ENCODE data around the gene ATF3. TPM values are rescaled to one million over a fixed set of nuclear protein-coding genes. Genes with fewer than 3 reads are reported as not detected.
"Not testable (repeated sequence)": the region's sequence is repeated elsewhere in the genome, so short reads cannot be mapped to it uniquely, and the experiment has no call there.

The ATF3 gene
- total RNA-seq, 1 donor from 2014 or later, result 8.1 TPM

DNA sequence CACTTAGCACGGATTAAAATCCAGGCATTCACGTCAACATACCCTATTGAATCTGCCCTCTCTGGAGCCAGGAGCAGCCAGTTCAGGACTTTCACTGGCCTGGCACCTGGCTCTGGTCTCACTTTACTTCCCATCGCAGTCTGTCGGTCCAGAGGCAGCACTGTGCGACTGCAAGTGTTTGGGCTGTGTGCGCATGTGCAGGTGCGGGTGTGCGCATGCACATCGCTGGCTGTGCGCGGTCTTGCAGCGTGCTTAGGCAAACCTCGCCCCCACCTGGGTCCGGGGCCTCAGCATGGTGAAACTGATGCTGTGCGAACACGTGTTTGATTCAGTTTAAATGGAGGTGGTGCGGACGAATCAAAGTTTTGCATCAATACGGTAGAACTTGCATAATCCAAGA lies 38.0 kb downstream of the ATF3 start:
- intact Hi-C loops (cut with micrococcal nuclease), result no loop called here

- intact Hi-C loops (cut with micrococcal nuclease), result no loop called here
These were observed 38.4 kb downstream of the ATF3 start for GRCh38 chr1:212647004-212647403.

DNA sequence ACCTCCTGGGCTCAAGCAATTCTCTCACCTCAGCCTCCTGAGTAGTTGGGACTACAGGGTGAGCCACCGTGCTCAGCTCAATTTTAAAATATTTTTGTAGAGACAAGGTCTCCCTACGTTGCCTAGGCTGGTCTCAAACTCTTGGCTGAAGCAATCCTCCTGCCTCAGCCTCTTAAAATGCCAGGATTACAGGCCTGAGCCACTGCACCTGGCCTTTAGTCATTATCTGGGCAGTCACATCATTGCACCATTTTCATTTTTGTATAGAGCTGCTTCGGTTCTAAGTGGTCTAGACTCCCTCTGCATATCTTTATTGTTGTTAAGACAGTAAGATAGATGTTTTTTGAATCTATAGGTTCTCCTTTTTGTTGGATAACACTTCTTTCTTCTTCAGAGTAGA lies 39.9 kb downstream of the ATF3 start:
- intact Hi-C loops (cut with micrococcal nuclease), result no loop called here

DNA sequence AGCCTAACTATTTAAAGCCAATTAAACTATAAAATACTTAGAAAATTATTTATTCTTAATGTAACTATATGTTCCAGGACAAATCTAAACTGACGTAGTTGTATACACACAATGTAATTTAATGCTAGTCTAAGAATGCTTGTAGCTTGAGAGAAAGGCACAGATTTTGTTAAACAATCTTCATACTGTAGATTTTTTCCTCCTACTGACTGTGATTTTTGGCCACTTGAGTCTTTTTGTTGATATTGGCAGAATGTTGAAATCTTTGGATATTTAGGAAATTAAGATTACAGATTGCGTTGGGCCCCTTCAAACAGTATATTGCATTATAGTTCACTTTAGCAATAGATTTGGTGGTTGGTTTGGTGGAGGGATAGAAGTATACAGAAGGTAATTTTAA lies 40.5 kb downstream of the ATF3 start:
- intact Hi-C loops (cut with micrococcal nuclease), result no loop called here

- intact Hi-C loops (cut with micrococcal nuclease), result no loop called here
These were observed 41.7 kb downstream of the ATF3 start for GRCh38 chr1:212650228-212650627.

DNA sequence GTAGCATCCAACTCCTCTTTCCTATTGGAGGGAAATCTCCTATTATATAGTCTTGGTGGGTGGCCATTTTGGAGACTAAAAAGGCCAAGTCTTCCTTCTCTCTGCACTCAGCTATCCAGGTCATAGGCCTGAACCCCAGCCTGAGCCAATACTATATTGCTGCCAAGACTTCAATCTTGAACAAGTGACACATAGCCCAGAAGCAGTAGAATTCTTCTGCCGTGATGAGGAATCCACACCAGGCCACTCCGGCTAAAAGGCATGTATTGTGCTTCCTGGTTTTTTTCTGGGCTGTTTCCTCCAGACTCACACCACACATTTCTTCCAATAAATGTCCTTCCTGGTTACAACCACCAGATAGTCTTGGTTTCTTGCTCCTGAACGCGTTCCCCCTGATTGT lies 43.0 kb downstream of the ATF3 start:
- intact Hi-C loops (cut with micrococcal nuclease), result no loop called here

GRCh38 chr1:212651977-212652376 lies 43.4 kb downstream of the ATF3 start:
- intact Hi-C loops (cut with micrococcal nuclease), result no loop called here

GRCh38 chr1:212652609-212653008 lies 44.0 kb downstream of the ATF3 start:
- intact Hi-C loops (cut with micrococcal nuclease), result no loop called here

DNA sequence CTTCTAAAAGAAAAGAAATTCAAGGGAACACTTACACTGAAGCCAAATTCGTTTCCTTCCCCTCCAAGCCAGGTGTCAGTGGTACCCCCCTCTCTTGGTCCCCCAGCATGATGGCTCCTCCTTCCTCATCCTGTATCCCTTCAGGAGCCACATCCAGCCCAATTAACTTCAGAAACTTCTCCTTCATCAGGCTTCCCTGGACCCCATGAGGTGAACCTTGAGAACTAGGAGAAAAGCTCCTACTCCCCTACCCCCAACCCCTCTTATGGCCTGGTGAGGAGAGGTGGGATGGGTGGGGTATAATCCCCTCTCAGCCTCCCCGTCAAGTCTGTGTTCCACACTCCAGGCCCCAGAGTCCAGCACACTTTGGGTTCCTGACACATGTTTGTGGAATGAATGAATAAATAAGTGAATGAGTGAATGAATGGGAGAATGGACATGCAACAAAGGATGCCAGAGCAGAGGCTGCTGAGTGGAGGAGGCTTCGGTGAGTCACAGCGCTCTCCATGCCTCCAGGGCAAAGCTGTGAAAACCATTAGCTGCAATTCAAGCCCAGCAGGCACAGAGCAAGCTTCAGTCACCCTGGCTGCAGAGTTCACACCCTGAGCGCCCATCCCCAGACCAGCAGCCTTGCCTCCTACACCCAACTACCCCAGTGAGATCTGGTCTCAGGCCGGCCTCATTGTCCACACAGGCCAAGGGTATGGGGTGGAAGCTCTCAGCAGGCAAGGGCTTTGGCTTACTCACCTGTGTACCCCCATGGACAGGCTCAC lies 47.3 kb downstream of the ATF3 start:
- intact Hi-C loops (cut with micrococcal nuclease), result no loop called here

DNA sequence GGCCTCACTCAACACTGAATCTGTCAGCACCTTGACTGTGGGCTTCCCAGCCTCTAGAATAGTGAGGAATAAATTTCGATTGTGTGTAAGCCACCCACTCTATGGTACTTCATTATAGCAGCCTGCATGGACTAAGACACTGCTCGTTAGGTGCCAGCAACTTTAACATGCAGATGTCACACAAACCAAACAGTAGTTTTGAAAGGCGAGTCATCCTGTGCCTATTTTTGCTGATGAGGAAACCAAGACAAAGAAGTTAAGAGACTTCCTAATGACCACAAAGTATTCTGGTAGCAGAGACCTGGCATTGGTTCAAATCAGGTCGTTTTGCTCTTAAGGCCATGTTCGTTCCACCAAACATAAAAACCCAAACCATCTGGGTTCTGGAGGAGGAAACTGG lies 48.2 kb downstream of the ATF3 start:
- intact Hi-C loops (cut with micrococcal nuclease), result no loop called here

DNA sequence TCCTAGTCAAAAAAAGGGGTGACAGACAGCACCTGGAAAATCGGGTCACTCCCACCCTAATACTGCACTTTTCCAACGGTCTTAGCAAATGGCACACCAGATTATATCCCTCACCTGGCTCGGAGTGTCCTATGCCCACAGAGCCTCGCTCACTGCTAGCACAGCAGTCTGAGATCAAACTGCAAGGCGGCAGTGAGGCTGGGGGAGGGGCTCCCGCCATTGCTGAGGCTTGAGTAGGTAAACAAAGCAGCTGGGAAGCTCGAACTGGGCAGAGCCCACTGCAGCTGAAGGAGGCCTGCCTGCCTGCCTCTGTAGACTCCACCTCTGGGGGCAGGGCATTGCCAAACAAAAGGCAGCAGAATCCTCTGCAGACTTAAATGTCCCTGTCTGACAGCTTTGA lies 49.7 kb downstream of the ATF3 start:
- intact Hi-C loops (cut with micrococcal nuclease), result not testable (repeated sequence)

GRCh38 chr1:212664409-212665199 lies 56.0 kb downstream of the ATF3 start:
- intact Hi-C loops (cut with micrococcal nuclease), result loop anchor here (1.0 kb wide), 3 partner anchors 35 to 331 kb away; partner anchors contain the start of gene BATF3

DNA sequence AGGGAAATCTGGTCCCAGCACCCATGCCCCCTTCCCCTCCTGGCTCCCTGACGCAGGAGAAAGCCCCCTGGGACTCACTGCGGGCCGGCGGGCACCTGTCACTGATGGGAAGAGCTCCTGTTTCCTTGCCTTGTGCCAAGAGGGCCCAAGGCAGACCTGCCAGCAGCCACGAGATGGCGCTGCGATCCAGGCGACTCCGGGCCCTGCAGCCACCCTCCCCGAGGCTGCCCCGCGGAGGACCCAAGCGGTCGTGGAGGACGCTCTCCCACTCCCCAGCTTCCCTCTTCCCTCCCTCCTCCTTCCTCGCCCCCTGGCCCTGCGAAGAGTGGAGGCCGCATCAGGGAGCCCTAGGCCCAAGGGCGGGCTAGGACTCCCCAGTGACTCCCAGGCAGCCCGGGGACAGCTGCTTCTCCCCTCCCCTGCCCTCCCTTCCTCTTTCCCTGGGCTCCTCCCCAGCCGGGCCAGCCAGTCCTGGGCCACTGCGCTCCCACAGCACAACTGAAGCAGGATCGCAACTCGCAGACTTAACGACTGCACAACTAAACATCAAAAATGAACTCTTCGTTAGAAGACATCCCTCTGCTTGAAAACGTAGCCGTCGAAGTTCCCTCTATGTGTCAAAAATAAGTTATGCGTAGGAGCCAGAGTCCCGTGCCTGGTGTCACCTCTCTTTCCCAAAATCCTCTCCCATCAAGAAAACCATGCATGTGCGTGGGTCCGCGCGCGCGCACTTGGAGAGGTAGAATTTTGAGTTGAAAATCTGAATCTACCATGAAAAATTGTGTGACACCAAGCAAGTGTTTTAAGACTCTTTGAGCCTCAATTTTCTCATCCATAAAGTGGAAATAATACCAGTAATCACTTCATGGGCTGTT lies 56.9 kb downstream of the ATF3 start:
- intact Hi-C loops (cut with micrococcal nuclease), result loop anchor here (1.0 kb wide), 3 partner anchors 34 to 330 kb away; partner anchors contain the start of gene BATF3

- intact Hi-C loops (cut with micrococcal nuclease), result no loop called here
These were observed 57.7 kb downstream of the ATF3 start for GRCh38 chr1:212666116-212666775.

- intact Hi-C loops (cut with micrococcal nuclease), result no loop called here
These were observed 58.9 kb downstream of the ATF3 start for GRCh38 chr1:212667223-212668139.

DNA sequence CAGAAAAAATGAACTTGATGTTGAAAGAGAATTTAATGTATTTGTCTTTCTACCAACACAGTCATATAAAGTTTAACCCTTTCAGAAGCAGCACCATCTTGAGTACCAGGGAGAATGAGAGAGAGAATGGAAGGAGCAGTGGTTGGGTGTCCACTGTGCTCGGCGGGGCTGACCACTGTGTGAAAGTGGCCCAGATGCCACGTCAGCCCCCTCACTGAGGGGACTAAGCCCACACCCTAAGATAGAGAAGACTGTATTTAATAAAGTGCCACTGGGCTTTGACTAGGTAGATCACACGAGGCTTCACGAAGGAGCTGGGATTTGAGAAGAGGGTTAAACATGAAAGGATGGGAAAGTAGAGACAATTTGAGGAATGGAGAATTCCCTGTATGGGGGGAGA lies 59.9 kb downstream of the ATF3 start:
- intact Hi-C loops (cut with micrococcal nuclease), result no loop called here

DNA sequence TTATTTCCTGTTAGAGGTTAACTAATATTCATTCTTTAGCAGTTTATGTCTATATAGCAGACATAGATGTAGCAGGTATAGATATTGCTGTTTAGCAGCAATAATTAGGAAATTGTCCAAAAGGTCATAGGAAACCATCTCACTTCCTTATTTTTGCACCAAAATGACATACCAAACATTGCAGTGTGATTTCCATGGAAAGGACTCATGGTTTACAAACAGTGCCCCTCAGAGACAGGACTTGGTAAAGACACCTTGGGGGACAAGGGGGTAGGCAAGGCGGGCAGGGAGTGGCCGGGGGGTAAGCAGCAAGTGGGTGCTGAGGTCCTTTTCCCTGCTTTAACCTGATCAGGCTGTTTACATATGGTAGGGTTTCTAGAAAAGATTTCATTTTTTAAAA lies 60.5 kb downstream of the ATF3 start:
- intact Hi-C loops (cut with micrococcal nuclease), result no loop called here

GRCh38 chr1:212669600-212669999 lies 61.0 kb downstream of the ATF3 start:
- intact Hi-C loops (cut with micrococcal nuclease), result no loop called here

- intact Hi-C loops (cut with micrococcal nuclease), result no loop called here
These were observed 61.7 kb downstream of the ATF3 start for GRCh38 chr1:212670301-212670700.

Data from T-helper 2 cell treated with Interferon-gamma antibody and Interleukin-4, amounts not matched to agents 100 ng/mL and 5 ng/mL, for 36 hours (primary cell).